Fibroblast of lung (primary cell): Measurements from ENCODE around the gene CHMP6.

ENCODE experiments used
- CTCF ChIP-seq, 2 donors: IDR thresholded peaks in 1 of 2; conservative IDR thresholded peaks in 1 of 2; 1 replicate in 1 of 2; 2 replicates in 1 of 2; pipeline ENCODE4 v1.5.1; 2011 to 2012; ENCODE audit warnings: low read length in 2 of 2, control low read depth in 1 of 2, inconsistent platforms in 1 of 2, low read depth in 1 of 2, mild to moderate bottlenecking in 1 of 2
- EZH2 ChIP-seq: IDR thresholded peaks from 2 replicates; pipeline ENCODE4 v1.5.1; 2012; ENCODE audit warnings: low read length, control low read depth, mild to moderate bottlenecking; ENCODE audit errors: missing control alignments

- TF ChIP-seq CTCF (conservative IDR thresholded peaks at IDR 0.05 in 1 of 2, IDR thresholded peaks at IDR 0.05 in 1 of 2; ENCODE audit: low read depth in 1 of 2, low read length in 2 of 2) (no peak), EZH2 (no peak)
Measured at GRCh38 chr17:80951121-80952090, 40.2 kb upstream of the CHMP6 start.
